ENCODE data around the gene KCNAB1.

Gene KCNAB1

GRCh38 chr3:156334841-156335545 is 214.6 kb downstream of the KCNAB1 start:
- DNase-seq, result no peak

GRCh38 chr3:156339491-156339890 is 219.1 kb downstream of the KCNAB1 start:
- DNase-seq, result no peak

DNA sequence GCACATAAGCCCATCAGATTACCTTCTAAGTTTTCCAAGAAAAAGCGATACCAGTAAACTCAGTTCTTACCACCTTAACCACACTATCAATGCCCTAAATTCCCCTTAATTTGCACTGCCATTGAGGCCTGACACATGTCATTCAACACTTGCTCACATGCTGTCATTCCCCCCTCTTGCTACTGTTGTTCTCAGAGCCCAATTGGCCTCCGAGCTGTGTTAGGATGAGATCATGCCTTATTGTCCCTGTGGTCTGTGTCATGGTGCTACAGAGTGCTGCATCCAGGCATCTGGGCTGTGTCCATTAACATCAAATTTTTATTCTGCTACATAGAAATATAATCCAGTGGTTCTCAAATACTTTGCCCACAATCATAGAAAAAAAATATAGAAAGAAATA is 221.0 kb downstream of the KCNAB1 start:
- no peak for DNase-seq

DNA sequence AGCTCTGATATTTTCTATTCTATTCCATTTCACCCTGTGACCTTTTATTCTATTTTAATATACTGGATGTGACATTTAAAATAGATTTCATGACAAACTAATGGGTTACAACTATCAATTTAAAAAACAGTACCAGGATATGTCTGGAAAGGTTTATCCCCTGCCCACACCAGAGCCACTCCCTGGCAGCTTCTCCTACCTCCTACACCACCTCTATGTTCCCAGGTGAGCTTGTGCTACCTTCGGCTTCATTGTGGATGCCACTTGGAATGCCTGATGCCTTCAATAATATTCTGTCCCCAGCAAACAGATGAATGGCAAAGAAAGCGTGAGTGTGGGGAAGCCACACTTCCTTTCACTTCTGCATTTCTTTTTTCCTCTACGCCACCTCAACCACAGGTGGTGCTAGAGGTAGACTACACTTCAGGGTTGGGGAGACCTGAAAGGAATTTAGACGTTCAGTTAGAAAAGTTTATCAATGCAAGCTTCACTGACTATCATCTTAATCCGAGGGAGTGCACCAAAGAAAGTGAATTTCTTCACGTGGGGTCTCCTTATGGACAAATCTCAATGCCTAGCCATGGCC is 221.5 kb downstream of the KCNAB1 start:
- no peak for DNase-seq

GRCh38 chr3:156344215-156344614 is 223.8 kb downstream of the KCNAB1 start:
- DNase-seq, result no peak

DNA sequence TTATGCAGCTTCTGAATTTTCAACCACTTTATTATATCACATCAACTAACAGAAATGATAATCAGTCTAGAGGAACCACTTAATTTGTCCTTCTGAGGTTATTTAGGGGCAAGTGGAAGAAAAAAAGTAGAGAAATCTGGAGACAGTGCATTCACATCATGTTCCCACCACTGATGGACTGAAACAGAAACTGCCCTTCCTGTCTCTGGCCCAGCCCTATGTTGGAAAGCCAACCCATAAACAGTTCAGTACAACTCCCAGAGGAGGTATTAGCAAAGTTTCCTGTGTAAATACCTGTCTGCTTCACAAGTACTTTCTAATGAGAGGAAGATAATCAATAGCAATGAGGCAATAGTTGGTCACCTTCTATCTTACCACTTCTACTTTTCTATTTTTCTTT is 228.7 kb downstream of the KCNAB1 start:
- no peak for DNase-seq

- DNase-seq, result no peak
Measured at GRCh38 chr3:156349978-156350377, 229.6 kb downstream of the KCNAB1 start.

- DNase-seq, result no peak
Measured at GRCh38 chr3:156350781-156351180, 230.4 kb downstream of the KCNAB1 start.

DNA sequence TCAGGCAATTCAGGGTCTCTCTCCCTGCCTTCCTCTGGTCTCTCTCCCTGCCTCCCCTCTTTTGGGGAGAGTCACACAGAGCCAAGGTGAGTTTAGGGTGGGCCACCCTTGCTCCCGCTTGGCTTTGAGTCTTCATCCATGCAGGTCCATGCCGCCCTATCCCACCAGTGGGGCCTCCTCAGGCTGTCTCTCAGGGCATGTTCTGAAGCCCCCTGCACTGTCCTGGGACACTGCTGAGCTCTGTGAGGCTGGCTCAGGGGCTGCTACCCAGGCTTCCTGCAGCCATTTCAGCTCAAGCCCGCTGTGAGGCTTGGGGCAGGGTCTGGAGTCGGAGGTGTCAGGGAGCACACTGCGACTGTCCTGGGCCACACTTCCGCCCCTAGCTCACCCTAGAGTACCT is 231.4 kb downstream of the KCNAB1 start:
- no peak for DNase-seq

- DNase-seq, result no peak
Measured at GRCh38 chr3:156352728-156353127, 232.3 kb downstream of the KCNAB1 start.

DNA sequence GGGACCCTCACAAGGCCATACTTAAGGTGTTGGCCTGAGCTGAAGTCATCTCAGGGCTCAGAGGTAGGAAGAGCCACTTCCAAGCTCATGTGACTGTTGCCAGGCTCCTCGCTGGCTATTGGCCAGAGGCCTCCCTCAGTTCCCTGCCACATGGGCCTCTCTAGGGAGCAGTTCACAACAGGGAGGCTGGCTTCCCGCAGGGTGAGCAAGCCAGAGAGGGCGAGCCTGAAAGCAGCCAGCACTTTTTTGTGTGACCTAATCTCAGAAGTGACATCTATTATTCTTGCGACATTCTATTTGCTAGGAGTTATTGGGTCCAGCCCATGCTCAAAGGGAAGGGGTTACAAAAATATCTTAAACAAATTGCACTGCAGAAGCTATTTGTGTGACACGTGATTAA is 233.2 kb downstream of the KCNAB1 start:
- no peak for DNase-seq

DNA sequence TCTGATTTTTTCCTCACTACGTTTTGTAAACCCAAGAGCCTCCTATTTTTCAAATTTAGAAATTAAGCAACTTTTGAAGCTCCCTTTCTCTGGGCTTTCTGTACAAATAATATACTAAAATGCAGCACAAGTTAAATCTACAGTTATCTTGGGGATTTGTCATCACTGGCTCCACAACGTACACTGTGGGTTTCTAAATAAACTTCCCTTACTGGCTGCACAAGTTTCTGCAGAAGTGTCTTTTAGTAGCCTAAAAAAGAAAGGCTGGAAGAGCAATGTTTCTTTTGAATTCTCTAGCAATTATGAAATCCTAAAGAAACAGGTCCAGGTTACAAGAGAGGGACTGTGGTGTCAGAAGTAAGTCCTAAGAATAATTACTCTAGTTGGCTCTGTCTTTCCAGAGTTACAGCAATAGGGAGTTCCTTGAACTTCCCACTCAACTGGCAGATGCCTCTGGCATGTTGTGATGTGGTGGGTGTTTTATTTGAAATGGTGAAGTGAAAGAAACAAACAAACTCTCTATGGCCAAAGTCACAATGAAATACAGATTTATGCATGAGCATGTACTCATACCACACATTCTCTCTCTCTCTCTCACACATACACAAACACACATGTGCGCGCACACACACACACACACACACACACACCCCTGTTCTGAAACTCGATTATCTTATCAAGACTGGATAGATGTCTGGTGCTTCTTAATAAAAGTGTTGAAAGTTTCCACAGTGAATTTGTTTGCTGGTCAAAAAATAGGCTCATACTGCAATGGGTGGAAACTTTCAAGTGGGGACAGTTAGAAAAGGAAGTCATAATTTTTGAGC is 236.4 kb downstream of the KCNAB1 start:
- DNase-seq, result no peak

DNA sequence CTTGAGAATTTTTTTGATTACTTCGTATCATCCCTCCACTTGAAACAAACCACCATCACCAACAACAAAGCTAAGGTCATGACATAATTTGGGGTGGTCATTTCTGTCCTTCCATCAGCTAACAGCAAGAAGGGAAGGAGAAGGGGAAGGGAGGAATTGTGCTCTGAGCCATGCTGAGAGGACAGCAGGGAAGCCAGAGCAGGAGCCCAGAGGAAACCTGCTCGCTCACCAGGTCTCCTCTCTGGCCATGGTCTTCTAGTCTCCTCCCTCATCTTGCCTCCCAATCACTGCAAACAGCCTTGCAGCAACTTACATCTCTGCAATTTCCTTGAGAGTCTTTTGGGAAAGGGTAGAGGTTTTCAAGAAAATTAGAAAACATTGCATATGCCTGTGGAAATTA is 237.9 kb downstream of the KCNAB1 start:
- DNase-seq, result no peak

DNA sequence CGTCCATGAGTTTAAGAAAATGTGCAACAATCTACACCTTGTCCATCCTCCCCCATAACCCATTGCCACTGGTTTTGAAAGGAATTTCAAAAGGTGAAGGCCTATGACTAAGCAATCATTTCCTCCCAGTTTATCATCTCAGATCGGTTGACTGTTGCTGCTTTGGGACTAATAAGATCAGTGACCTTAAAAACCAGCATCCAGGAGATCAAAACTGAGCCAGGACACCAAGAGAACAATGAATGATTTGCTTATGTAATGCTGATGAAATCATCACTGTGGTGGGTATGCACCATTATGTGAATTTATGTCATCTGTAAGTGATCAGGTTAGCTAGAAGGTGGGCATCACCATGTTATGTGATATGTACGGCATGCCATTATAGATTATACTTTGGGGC is 239.0 kb downstream of the KCNAB1 start:
- DNase-seq, result no peak

DNA sequence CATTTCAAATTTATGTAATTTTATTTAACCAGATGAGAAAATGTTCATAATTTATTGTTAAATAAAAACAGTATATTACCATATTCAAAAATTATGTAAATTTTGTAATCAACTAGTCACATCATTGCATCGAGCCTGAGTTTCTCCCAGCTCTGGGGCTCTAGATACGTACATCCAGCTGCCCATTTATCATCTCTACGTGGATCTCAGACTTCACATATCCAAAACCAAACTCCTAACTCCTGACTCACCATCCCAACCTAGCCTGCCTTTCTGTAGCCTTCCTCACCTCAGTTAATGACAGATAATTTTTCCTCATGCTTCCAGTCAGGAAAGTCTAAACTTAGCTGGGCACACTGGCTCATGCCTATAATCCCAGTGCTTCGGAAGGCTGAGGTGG is 239.7 kb downstream of the KCNAB1 start:
- DNase-seq, result no peak

DNA sequence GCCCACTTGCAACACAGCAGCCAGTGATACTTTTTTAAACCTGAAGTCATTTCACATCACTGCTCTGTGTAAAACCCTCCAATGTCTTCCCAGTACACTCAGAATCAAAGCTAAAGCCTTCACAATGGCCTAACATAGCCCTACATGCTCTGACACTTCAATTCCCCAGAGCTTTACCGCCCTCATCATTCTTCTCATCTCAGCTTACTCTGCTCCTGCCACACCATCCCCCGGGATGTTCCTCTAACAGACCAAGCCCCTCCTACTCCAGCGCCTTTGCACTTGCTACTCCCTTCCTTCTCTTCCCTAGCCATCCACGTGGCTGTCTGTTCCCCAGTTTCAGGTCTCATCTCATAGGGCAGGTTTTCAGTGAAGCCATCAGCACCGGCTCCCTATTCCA is 240.6 kb downstream of the KCNAB1 start:
- DNase-seq, result no peak

GRCh38 chr3:156366559-156366958 is 246.2 kb downstream of the KCNAB1 start:
- no peak for DNase-seq

DNA sequence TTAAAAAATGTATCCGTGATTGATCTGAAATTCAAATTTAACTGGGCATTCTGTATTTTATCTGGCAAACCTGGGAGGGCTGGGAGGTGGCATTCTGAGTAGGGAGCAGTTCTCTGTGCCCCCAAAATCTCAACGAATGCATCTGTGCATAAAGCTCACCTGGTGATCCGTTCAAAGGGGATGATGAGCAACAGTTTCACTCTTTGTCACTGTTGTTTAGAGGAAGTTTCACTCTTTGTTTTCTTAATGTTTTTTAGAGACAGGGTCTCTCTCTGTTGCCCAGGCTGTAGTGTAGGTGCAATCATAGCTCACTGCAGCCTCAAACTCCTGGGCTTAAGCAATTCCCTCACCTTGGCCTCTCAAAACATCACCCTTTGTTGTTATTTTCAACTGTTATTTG is 247.8 kb downstream of the KCNAB1 start:
- DNase-seq, result no peak

- DNase-seq, result no peak
Measured at GRCh38 chr3:156371701-156372100, 251.3 kb downstream of the KCNAB1 start.

- DNase-seq, result no peak
Measured at GRCh38 chr3:156373095-156373494, 252.7 kb downstream of the KCNAB1 start.

DNA sequence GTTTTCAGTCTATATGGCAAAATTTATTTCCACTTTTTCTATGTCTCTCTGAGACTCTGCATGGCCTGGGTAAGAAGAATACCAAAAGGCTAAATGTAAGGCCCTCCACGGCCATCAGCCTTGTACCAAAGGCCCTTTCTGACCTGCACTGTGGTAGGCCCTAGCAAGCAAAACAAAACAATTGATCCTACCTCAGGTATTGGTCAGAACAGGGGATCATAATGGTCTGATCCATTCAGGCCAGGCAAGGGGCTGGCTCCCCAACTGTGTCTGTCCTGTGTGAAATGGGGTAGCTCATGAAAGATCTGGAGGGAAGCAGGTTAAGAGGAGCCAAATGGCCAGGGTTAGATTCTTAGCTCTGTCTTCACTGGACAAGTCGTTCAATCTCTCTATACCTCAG is 253.3 kb downstream of the KCNAB1 start:
- no peak for DNase-seq

- no peak for DNase-seq
Measured at GRCh38 chr3:156376199-156376598, 255.8 kb downstream of the KCNAB1 start.

DNA sequence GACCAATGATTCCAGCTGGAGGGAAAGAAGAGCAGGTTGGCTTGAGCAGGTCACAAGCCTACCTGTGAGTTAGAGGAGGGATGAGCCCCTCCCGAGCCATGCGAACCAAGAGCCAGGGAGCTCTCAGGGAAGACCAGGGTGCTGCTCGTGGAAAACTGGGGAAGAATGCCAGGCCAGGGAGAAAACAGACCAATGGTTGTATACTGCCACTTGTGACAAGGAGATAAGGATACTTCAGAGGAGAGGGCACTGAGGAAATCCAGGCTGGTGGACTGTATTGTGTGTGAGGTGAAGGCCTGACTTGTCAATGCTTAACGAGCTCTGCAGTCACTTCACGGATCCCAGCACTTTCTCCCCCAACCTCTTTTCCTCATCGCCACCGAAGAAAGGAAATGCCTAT is 256.9 kb downstream of the KCNAB1 start:
- DNase-seq, result no peak

- no peak for DNase-seq
Measured at GRCh38 chr3:156377718-156378117, 257.3 kb downstream of the KCNAB1 start.
